ENCODE results near the gene GPS2. TPM values are rescaled to one million over a fixed set of nuclear protein-coding genes. Genes with fewer than 3 reads are reported as not detected.

Gene GPS2
- 73.5 and 76.0 TPM in 2 replicates for total RNA-seq

DNA sequence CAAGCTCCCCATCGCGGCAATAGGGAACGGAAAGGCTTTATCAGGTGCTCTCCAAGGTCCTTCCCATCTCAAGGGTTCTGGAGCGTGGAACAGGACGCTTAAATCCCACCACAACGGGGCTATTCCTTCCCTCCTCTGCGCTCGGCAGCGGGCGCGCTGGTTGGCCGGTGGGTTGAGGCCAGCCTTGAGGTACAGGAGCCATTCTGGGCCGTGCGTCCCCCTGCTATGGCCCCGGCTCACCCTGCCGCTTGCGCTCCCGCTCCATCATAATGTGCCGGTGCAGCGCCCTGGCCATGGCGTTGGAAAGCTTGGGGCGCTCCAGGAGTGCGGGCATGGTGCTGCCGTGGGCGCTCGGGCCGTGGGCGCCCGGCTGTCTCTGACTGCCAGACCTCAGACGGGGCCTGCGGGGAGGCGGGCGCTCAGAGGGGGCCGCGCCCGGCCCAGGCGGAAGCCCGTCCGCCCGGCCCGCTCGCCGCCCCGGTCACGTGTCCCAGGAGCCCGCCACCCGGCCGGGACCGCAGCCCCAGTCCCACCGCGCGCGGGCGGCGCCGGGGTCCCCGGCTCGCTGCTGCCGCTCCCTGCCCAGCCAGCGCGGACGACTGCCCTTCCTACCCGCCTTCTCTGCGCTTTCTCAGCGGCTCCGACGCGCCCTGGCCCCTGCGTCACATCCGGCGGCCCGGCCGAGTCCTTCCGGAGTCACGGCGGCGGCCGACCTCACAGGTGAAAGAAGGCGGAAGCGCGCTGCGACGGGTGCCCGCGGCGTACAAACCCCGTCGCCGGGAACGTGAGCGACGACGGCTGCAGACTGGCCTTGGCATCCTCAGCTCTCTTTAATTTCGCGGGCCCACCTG lies at the start of gene GPS2:
TSS of gene GPS2 (minus strand) at position 642 of the 851 bp plus-strand sequence. CDS start at position 334, 308 bp downstream.
- H3K27me3 ChIP-seq (ENCODE audit: control insufficient read depth, insufficient read depth, low read length) = no peaks in the 10 kb centered on the region
- H3K4me3 ChIP-seq (ENCODE audit: low read depth, low read length) = peak within 1 kb of the TSS; percentile 69
- H3K36me3 ChIP-seq (ENCODE audit: control insufficient read depth, insufficient read depth, low read length) = peaks cover 7% of the 10 kb centered on the region
- DNase-seq (ENCODE audit: low read depth) = no peak
- no peak for TF ChIP-seq CTCF (IDR thresholded peaks at IDR 0.05; ENCODE audit: insufficient read depth, low read length, poor library complexity, severe bottlenecking)

- H3K4me3 ChIP-seq (ENCODE audit: low read depth, low read length) = no peak overlapping the region
- DNase-seq (ENCODE audit: low read depth) = no peak
- no peaks in the 10 kb centered on the region for H3K36me3 ChIP-seq (ENCODE audit: control insufficient read depth, insufficient read depth, low read length)
- TF ChIP-seq CTCF (IDR thresholded peaks at IDR 0.05; ENCODE audit: insufficient read depth, low read length, poor library complexity, severe bottlenecking) = no peak
- H3K27me3 ChIP-seq (ENCODE audit: control insufficient read depth, insufficient read depth, low read length) = peaks cover under 1% of the 10 kb centered on the region
These were observed 48.2 kb upstream of the GPS2 start for GRCh38 chr17:7363311-7363710.

DNA sequence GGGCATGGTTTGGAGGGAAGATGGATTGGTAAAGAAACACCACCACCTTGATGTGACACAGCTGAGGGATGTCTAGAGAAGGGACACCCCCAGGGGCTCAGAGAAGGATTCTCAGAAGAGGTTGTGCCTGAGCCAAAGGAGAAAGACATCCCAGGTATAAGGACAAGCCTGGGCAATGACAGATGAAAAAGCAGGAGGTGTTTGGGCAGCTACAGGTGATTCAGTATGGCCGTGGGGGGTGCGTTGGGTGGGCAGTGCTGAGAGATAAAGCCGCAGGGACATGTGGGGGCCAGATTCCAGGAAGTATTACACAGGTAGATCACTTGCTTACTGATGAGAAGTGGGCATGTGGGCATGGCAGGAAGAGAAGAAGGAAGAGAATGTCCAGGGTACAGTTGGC lies 46.7 kb upstream of the GPS2 start:
- TF ChIP-seq CTCF (IDR thresholded peaks at IDR 0.05; ENCODE audit: insufficient read depth, low read length, poor library complexity, severe bottlenecking) = no peak
- H3K27me3 ChIP-seq (ENCODE audit: control insufficient read depth, insufficient read depth, low read length) = no peaks in the 10 kb centered on the region
- H3K4me3 ChIP-seq (ENCODE audit: low read depth, low read length) = no peak overlapping the region
- no peak for DNase-seq (ENCODE audit: low read depth)
- no peaks in the 10 kb centered on the region for H3K36me3 ChIP-seq (ENCODE audit: control insufficient read depth, insufficient read depth, low read length)

GRCh38 chr17:7357381-7357780 lies 42.2 kb upstream of the GPS2 start:
- DNase-seq (ENCODE audit: low read depth) = no peak
- no peak overlapping the region for H3K4me3 ChIP-seq (ENCODE audit: low read depth, low read length)
- no peaks in the 10 kb centered on the region for H3K27me3 ChIP-seq (ENCODE audit: control insufficient read depth, insufficient read depth, low read length)
- H3K36me3 ChIP-seq (ENCODE audit: control insufficient read depth, insufficient read depth, low read length) = no peaks in the 10 kb centered on the region
- no peak for TF ChIP-seq CTCF (IDR thresholded peaks at IDR 0.05; ENCODE audit: insufficient read depth, low read length, poor library complexity, severe bottlenecking)

DNA sequence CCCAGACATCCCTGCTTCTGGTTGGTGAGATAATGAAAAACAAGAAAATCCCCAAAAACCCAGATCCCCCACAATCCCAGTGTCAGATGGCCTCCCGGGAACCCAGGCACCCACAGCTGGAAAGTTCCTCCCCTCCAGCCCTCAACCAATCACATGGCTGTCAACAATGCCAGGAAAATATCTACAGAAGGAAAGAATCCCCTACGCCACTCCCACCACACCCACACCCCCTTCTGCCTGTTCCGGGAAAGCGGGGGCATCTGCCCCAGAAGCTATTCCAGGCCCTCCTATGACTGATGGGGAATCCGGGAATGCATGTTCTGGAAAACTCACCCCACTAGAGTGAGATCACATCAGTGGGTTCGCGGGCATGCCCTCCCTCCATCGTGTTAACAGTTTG lies 41.6 kb upstream of the GPS2 start:
- no peak overlapping the region for H3K4me3 ChIP-seq (ENCODE audit: low read depth, low read length)
- TF ChIP-seq CTCF (IDR thresholded peaks at IDR 0.05; ENCODE audit: insufficient read depth, low read length, poor library complexity, severe bottlenecking) = no peak
- no peaks in the 10 kb centered on the region for H3K27me3 ChIP-seq (ENCODE audit: control insufficient read depth, insufficient read depth, low read length)
- no peak for DNase-seq (ENCODE audit: low read depth)
- H3K36me3 ChIP-seq (ENCODE audit: control insufficient read depth, insufficient read depth, low read length) = no peaks in the 10 kb centered on the region
